Epithelial cell of esophagus (primary cell): ENCODE measurements around the gene WDR88.
A peak's percentile ranks its signal among the peaks of the same experiment; 100 is the strongest.

Experiments
- DNase-seq: peaks from one replicate; pipeline ENCODE4 v3.0.0; 2010; ENCODE audit warnings: low read depth
- H3K4me3 ChIP-seq: 2 replicates; pipeline ENCODE4 v1.5.1; 2011; ENCODE audit warnings: mild to moderate bottlenecking, low read length, control low read depth
- CTCF ChIP-seq: IDR thresholded peaks from 2 replicates; pipeline ENCODE4 v1.5.1; 2011; ENCODE audit warnings: low read depth, mild to moderate bottlenecking, low read length, control low read depth, inconsistent platforms; ENCODE audit not compliant: insufficient read depth; ENCODE audit errors: missing control alignments

Gene WDR88

GRCh38 chr19:33094436-33095067 is 37.4 kb upstream of the WDR88 start:
- no peak overlapping the region for H3K4me3 ChIP-seq
- peak; percentile 39 for DNase-seq
- TF ChIP-seq CTCF: no peak

GRCh38 chr19:33096005-33096404 is 35.9 kb upstream of the WDR88 start:
- TF ChIP-seq CTCF: no peak
- H3K4me3 ChIP-seq: no peak overlapping the region
- peak; percentile 83 for DNase-seq

GRCh38 chr19:33098055-33098534 is 33.8 kb upstream of the WDR88 start:
- H3K4me3 ChIP-seq: no peak overlapping the region
- TF ChIP-seq CTCF: no peak
- DNase-seq: peak; percentile 84

- TF ChIP-seq CTCF: no peak
- peak; percentile 60 for DNase-seq
- no peak overlapping the region for H3K4me3 ChIP-seq
These were observed 30.8 kb upstream of the WDR88 start for GRCh38 chr19:33100894-33101644.

- no peak for TF ChIP-seq CTCF
- H3K4me3 ChIP-seq: no peak overlapping the region
- DNase-seq: no peak
These were observed 29.0 kb upstream of the WDR88 start for GRCh38 chr19:33102893-33103292.

- no peak overlapping the region for H3K4me3 ChIP-seq
- no peak for DNase-seq
- no peak for TF ChIP-seq CTCF
These were observed 23.8 kb upstream of the WDR88 start for GRCh38 chr19:33108161-33108560.
